SK-N-SH (cell line): Measurements from ENCODE around the gene TBC1D8. TPM values are rescaled to one million over a fixed set of nuclear protein-coding genes. Genes with fewer than 3 reads are reported as not detected.

Source experiments
- CTCF ChIA-PET: fragments of 300-600, 350-600 bp; formaldehyde crosslinking; extraction: SDS; loops from one replicate; lab custom pipeline; 2021; lab: Yijun Ruan, JAX
- POLR2A ChIA-PET: fragments of 350-600 bp; sonication (Branson Sonifier 250); formaldehyde crosslinking; extraction: SDS; loops from one replicate; lab custom pipeline; 2020; ENCODE audit warnings: antibody characterized with exemption, inconsistent platforms; lab: Yijun Ruan, JAX
- DNase-seq: peaks from one replicate; pipeline ENCODE4 v3.0.0; 2012
- H2AFZ ChIP-seq: fragments of 200-600 bp; sonication (generic); 2 replicates; pipeline ENCODE4 v1.8.1; 2016; ENCODE audit warnings: antibody characterized with exemption, mild to moderate bottlenecking, low read depth
- H3F3A ChIP-seq: fragments of 200-600 bp; sonication (generic); replicated peaks from 2 replicates; pipeline ENCODE3; 2016; ENCODE audit warnings: antibody characterized with exemption, mild to moderate bottlenecking; ENCODE audit not compliant: insufficient read depth
- H3K27ac ChIP-seq, 2 experiments: fragments of 200-500 bp in 1 of 2; fragments of 200-600 bp in 1 of 2; sonication (Bioruptor generic) in 1 of 2; sonication (generic), shearing (Covaris generic) in 1 of 2; 2 replicates each; pipeline versions ENCODE4 v1.5.1 to v1.6.1; 2014 to 2016; ENCODE audit warnings: low read depth in 2 of 2, inconsistent platforms in 1 of 2, low read length in 1 of 2, mild to moderate bottlenecking in 1 of 2, mixed read lengths in 1 of 2
- H3K27me3 ChIP-seq: fragments of 200-600 bp; sonication (generic), shearing (Covaris generic); 2 replicates; pipeline ENCODE4 v1.6.1; 2016; ENCODE audit warnings: mixed run types; ENCODE audit not compliant: insufficient read depth
- H3K36me3 ChIP-seq, 2 experiments: fragments of 200-500 bp in 1 of 2; fragments of 200-600 bp in 1 of 2; sonication (Bioruptor generic) in 1 of 2; sonication (generic) in 1 of 2; replicated peaks in 1 of 2; 2 replicates each; pipeline versions ENCODE3 to v1.5.1; 2014 to 2016; ENCODE audit warnings: low read length in 1 of 2, mild to moderate bottlenecking in 1 of 2; ENCODE audit not compliant: insufficient read depth in 2 of 2, control insufficient read depth in 1 of 2
- H3K4me1 ChIP-seq, 2 experiments: fragments of 200-500 bp in 1 of 2; fragments of 200-600 bp in 1 of 2; sonication (Bioruptor generic) in 1 of 2; sonication (generic), shearing (Covaris generic) in 1 of 2; 2 replicates each; pipeline versions ENCODE4 v1.5.1 to v1.6.1; 2014 to 2016; ENCODE audit warnings: low read depth in 1 of 2, low read length in 1 of 2, mixed run types in 1 of 2; ENCODE audit not compliant: insufficient read depth in 2 of 2, control insufficient read depth in 1 of 2
- H3K4me2 ChIP-seq: fragments of 200-600 bp; sonication (generic), shearing (Covaris generic); 2 replicates; pipeline ENCODE4 v1.6.1; 2017; ENCODE audit warnings: mixed run types
- H3K4me3 ChIP-seq, 2 experiments: fragments of 200-500 bp in 1 of 2; fragments of 200-600 bp in 1 of 2; sonication (Bioruptor generic) in 1 of 2; sonication (generic), shearing (Covaris generic) in 1 of 2; 2 replicates each; pipeline versions ENCODE4 v1.5.1 to v1.8.1; 2014 to 2016; ENCODE audit warnings: low read depth in 2 of 2, inconsistent platforms in 1 of 2, low read length in 1 of 2, mild to moderate bottlenecking in 1 of 2, mixed read lengths in 1 of 2, moderate library complexity in 1 of 2
- H3K79me2 ChIP-seq: fragments of 200-600 bp; sonication (generic); 2 replicates; pipeline ENCODE4 v1.8.1; 2017; ENCODE audit warnings: mild to moderate bottlenecking; ENCODE audit not compliant: insufficient read depth
- H3K9ac ChIP-seq: fragments of 200-600 bp; sonication (generic); 2 replicates; pipeline ENCODE4 v1.6.1; 2017; ENCODE audit warnings: mixed run types
- H3K9me2 ChIP-seq: fragments of 200-600 bp; sonication (generic); 2 replicates; pipeline ENCODE4 v1.6.1; 2017; ENCODE audit warnings: mixed run types
- H3K9me3 ChIP-seq: fragments of 200-600 bp; sonication (generic); 2 replicates; pipeline ENCODE4 v1.6.1; 2017; ENCODE audit warnings: mixed run types, mild to moderate bottlenecking, moderate library complexity
- H4K20me1 ChIP-seq: fragments of 200-600 bp; sonication (generic); 2 replicates; pipeline ENCODE4 v1.6.1; 2017; ENCODE audit warnings: mild to moderate bottlenecking, mixed run types; ENCODE audit not compliant: insufficient read depth
- FOXM1 ChIP-seq: IDR thresholded peaks from 2 replicates; pipeline ENCODE4 v1.4.0; 2012; ENCODE audit warnings: low read depth, mild to moderate bottlenecking
- GATA2 ChIP-seq: sonication (generic); formaldehyde crosslinking; IDR thresholded peaks from 2 replicates; pipeline ENCODE4 v1.5.0; 2020; ENCODE audit warnings: mild to moderate bottlenecking, missing genetic modification reagents
- JUND ChIP-seq: IDR thresholded peaks from 2 replicates; pipeline ENCODE4 v1.4.0; 2012
- NRF1 ChIP-seq: IDR thresholded peaks from 2 replicates; pipeline ENCODE4 v1.6.1; 2012; ENCODE audit warnings: low read depth, mild to moderate bottlenecking, low read length
- RAD21 ChIP-seq: IDR thresholded peaks from 2 replicates; pipeline ENCODE4 v1.6.1; 2012; ENCODE audit warnings: mild to moderate bottlenecking, low read length
- SIN3A ChIP-seq: IDR thresholded peaks from 2 replicates; pipeline ENCODE4 v1.6.1; 2012; ENCODE audit warnings: low read depth, mild to moderate bottlenecking, low read length, moderate library complexity, borderline replicate concordance
- SMC3 ChIP-seq: IDR thresholded peaks from 2 replicates; pipeline ENCODE4 v1.6.1; 2012; ENCODE audit warnings: low read depth, low read length, improper control_type of control experiment
- TAF1 ChIP-seq: IDR thresholded peaks from 2 replicates; pipeline ENCODE4 v1.6.1; 2012; ENCODE audit warnings: low read depth, mild to moderate bottlenecking, low read length, moderate library complexity, borderline replicate concordance
- TEAD4 ChIP-seq: IDR thresholded peaks from 2 replicates; pipeline ENCODE4 v1.4.0; 2012; ENCODE audit warnings: mild to moderate bottlenecking, borderline replicate concordance; ENCODE audit not compliant: insufficient read depth
- WGBS: methylation state at CpG from one replicate; pipeline ENCODE4 v1.1.6; 2017; ENCODE audit warnings: low lambda C conversion rate; 5-methylcytosine and 5-hydroxymethylcytosine counted together
- polyA plus RNA-seq, 3 experiments: library from polyadenylated mRNA; depleted of rRNA; stranded (reverse); fragments of >200 nt; gene quantifications; 2 replicates each; pipeline ENCODE4 v1.2.3, GENCODE V29; 2012
- TF ChIP-seq, protein P1 (sequence below): IDR thresholded peaks from 2 replicates; pipeline ENCODE4 v1.6.1; 2012; ENCODE audit warnings: mild to moderate bottlenecking, low read depth, low read length, moderate library complexity
- TF ChIP-seq, protein P2 (sequence below): fragments of 150-350 bp; IDR thresholded peaks from 2 replicates; pipeline ENCODE4 v1.6.1; 2016; ENCODE audit warnings: mild to moderate bottlenecking, low read depth, low read length

Gene TBC1D8
- polyA plus RNA-seq, 1 of the 3 experiments (the other 2 are of a cell fraction), result 5.3 TPM

DNA sequence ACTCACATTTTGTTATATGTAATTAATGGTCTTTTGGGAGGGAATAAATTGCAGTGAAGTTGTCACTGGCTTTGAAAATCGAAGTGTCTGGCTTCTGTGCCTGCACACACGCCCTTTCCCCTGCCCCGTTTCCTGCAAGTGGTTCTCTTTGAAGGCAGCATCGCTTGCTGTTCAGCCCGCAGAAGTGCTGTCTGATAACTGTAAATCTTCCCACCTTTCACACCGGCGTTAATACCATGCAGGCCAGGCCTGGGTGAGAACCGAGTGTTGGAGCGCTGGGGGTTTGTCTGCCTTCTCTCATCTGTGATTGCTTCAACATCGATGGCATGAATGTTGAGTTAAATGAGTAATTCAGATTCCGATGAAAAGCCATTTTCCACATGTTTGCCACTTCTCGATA lies 187.0 kb downstream of the TBC1D8 start:
- DNase-seq, result no peak
- Histone ChIP-seq H3K4me2 (no peak overlapping the region), H3K9ac (no peak overlapping the region), H2AFZ (no peak overlapping the region), H3F3A (no peaks in the 10 kb centered on the region), H3K27ac (no peak overlapping the region), H3K36me3 (peaks cover 6 to 34% of the 10 kb centered on the region in 2 experiments), H3K4me1 (peaks cover 3 to 9% of the 10 kb centered on the region in 2 experiments; a peak in 2 of 4 replicates), H4K20me1 (no peaks in the 10 kb centered on the region), H3K27me3 (no peaks in the 10 kb centered on the region), H3K79me2 (no peaks in the 10 kb centered on the region), H3K9me3 (no peaks in the 10 kb centered on the region), H3K9me2 (no peaks in the 10 kb centered on the region), H3K4me3 (no peak overlapping the region)
- 89% methylated on average over 12 of the region's 12 CpGs for WGBS
- no peak for TF ChIP-seq FOXM1
- ChIA-PET POLR2A (no interaction called here), CTCF (interaction anchor here (1.5 kb wide), 1 partner anchor 19 kb away, joined by 3 read pairs; no protein-coding TSS in a partner anchor)

DNA sequence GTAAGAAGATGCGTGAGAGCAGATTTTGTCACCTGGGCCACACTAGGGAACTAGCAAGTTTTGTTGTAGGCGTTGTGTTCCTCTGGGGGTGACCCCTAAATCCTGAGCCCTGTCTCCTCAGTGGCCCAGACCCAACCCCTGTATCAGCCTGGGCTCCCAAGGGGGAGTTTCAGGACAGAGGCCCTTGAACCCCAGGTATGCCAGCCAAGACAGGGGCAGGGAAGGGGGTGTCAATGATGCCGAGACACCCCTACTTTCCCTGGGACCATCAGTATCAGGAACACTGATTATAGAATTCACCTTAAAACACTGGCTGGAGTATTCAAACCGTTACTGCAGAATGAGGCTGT lies 188.2 kb downstream of the TBC1D8 start:
- Histone ChIP-seq H4K20me1 (no peaks in the 10 kb centered on the region), H3K36me3 (peaks cover 0 to 22% of the 10 kb centered on the region in 2 experiments), H3F3A (no peaks in the 10 kb centered on the region), H3K4me3 (no peak overlapping the region), H3K9me3 (no peaks in the 10 kb centered on the region), H3K4me2 (no peak overlapping the region), H3K27ac (no peak overlapping the region), H3K27me3 (no peaks in the 10 kb centered on the region), H3K9me2 (no peaks in the 10 kb centered on the region), H2AFZ (no peak overlapping the region), H3K4me1 (peaks cover 3 to 12% of the 10 kb centered on the region in 2 experiments; a peak in 2 of 4 replicates), H3K79me2 (no peaks in the 10 kb centered on the region), H3K9ac (no peak overlapping the region)
- POLR2A ChIA-PET, result no interaction called here
- DNase-seq, result no peak
- WGBS, result 90% methylated on average over 4 of the region's 4 CpGs
- CTCF ChIA-PET, result no interaction called here
- TF ChIP-seq TAF1 (no peak), TEAD4 (no peak), SIN3A (no peak), SMC3 (no peak), JUND (no peak), NRF1 (no peak), GATA2 (CRISPR knock-in tag) (no peak), RAD21 (no peak)
- TF ChIP-seq, protein P1, sequence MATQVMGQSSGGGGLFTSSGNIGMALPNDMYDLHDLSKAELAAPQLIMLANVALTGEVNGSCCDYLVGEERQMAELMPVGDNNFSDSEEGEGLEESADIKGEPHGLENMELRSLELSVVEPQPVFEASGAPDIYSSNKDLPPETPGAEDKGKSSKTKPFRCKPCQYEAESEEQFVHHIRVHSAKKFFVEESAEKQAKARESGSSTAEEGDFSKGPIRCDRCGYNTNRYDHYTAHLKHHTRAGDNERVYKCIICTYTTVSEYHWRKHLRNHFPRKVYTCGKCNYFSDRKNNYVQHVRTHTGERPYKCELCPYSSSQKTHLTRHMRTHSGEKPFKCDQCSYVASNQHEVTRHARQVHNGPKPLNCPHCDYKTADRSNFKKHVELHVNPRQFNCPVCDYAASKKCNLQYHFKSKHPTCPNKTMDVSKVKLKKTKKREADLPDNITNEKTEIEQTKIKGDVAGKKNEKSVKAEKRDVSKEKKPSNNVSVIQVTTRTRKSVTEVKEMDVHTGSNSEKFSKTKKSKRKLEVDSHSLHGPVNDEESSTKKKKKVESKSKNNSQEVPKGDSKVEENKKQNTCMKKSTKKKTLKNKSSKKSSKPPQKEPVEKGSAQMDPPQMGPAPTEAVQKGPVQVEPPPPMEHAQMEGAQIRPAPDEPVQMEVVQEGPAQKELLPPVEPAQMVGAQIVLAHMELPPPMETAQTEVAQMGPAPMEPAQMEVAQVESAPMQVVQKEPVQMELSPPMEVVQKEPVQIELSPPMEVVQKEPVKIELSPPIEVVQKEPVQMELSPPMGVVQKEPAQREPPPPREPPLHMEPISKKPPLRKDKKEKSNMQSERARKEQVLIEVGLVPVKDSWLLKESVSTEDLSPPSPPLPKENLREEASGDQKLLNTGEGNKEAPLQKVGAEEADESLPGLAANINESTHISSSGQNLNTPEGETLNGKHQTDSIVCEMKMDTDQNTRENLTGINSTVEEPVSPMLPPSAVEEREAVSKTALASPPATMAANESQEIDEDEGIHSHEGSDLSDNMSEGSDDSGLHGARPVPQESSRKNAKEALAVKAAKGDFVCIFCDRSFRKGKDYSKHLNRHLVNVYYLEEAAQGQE, result no peak
- TF ChIP-seq, protein P2, sequence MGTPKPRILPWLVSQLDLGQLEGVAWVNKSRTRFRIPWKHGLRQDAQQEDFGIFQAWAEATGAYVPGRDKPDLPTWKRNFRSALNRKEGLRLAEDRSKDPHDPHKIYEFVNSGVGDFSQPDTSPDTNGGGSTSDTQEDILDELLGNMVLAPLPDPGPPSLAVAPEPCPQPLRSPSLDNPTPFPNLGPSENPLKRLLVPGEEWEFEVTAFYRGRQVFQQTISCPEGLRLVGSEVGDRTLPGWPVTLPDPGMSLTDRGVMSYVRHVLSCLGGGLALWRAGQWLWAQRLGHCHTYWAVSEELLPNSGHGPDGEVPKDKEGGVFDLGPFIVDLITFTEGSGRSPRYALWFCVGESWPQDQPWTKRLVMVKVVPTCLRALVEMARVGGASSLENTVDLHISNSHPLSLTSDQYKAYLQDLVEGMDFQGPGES, result no peak
